Neutrophil (primary cell): ENCODE results near the gene ADGRL3.
"Not testable (repeated sequence)": the region's sequence is repeated elsewhere in the genome, so short reads cannot be mapped to it uniquely, and the experiment has no call there.

Experiments used
- H3K27ac ChIP-seq: fragments of 200-600 bp; sonication (generic); 2 replicates; pipeline ENCODE4 v1.5.1; 2016; ENCODE audit warnings: mild to moderate bottlenecking, moderate library complexity
- H3K27me3 ChIP-seq: fragments of 200-600 bp; sonication (generic); 2 replicates; pipeline ENCODE4 v1.6.0; 2016; ENCODE audit warnings: mild to moderate bottlenecking
- H3K36me3 ChIP-seq: fragments of 200-600 bp; sonication (generic); 2 replicates; pipeline ENCODE4 v1.5.1; 2017
- H3K4me1 ChIP-seq, 2 experiments: fragments of 200-600 bp in 1 of 2; sonication (generic) in 1 of 2; 1 replicate in 1 of 2; 2 replicates in 1 of 2; pipeline versions ENCODE4 v1.5.1 to v1.6.1; 2013 to 2016; ENCODE audit warnings: low read depth in 1 of 2, low read length in 1 of 2, mild to moderate bottlenecking in 1 of 2, moderate library complexity in 1 of 2; ENCODE audit not compliant: control insufficient read depth in 1 of 2, insufficient read depth in 1 of 2
- H3K4me3 ChIP-seq, 2 experiments: fragments of 200-600 bp in 1 of 2; sonication (generic) in 1 of 2; 1 replicate in 1 of 2; 2 replicates in 1 of 2; pipeline ENCODE4 v1.5.1; 2013 to 2016; ENCODE audit warnings: low read depth in 1 of 2, low read length in 1 of 2, mild to moderate bottlenecking in 1 of 2, moderate library complexity in 1 of 2
- H3K9me3 ChIP-seq: fragments of 200-600 bp; sonication (generic); 2 replicates; pipeline ENCODE4 v1.5.1; 2016
- CTCF ChIP-seq: fragments of 200-600 bp; sonication (generic); IDR thresholded peaks from 2 replicates; pipeline ENCODE4 v1.5.1; 2016; ENCODE audit warnings: antibody characterized with exemption

Gene ADGRL3

GRCh38 chr4:61760820-61761219, 560.7 kb downstream of the ADGRL3 start:
- no peaks in the 10 kb centered on the region for H3K27me3 ChIP-seq
- H3K4me1 ChIP-seq: no peaks in the 10 kb centered on the region
- H3K27ac ChIP-seq: no peak overlapping the region
- H3K4me3 ChIP-seq: no peak overlapping the region
- no peaks in the 10 kb centered on the region for H3K36me3 ChIP-seq
- H3K9me3 ChIP-seq: no peaks in the 10 kb centered on the region
- no peak for TF ChIP-seq CTCF

- no peak overlapping the region for H3K4me3 ChIP-seq
- no peak for TF ChIP-seq CTCF
- H3K4me1 ChIP-seq: no peaks in the 10 kb centered on the region
- H3K36me3 ChIP-seq: no peaks in the 10 kb centered on the region
- no peaks in the 10 kb centered on the region for H3K27me3 ChIP-seq
- no peaks in the 10 kb centered on the region for H3K9me3 ChIP-seq
- no peak overlapping the region for H3K27ac ChIP-seq
Measured at GRCh38 chr4:61762722-61763627, 562.8 kb downstream of the ADGRL3 start.

- Histone ChIP-seq H3K27me3 (no peaks in the 10 kb centered on the region), H3K9me3 (no peaks in the 10 kb centered on the region), H3K4me1 (no peaks in the 10 kb centered on the region), H3K4me3 (no peak overlapping the region), H3K36me3 (no peaks in the 10 kb centered on the region), H3K27ac (no peak overlapping the region)
- no peak for TF ChIP-seq CTCF
Measured at GRCh38 chr4:61763682-61764081, 563.6 kb downstream of the ADGRL3 start.

- not testable (repeated sequence) for H3K27ac ChIP-seq, H3K36me3 ChIP-seq, H3K4me3 ChIP-seq, H3K27me3 ChIP-seq, H3K4me1 ChIP-seq, H3K9me3 ChIP-seq
Measured at GRCh38 chr4:61764090-61764489, 564.0 kb downstream of the ADGRL3 start.

- not testable (repeated sequence) for H3K27me3 ChIP-seq, H3K27ac ChIP-seq, H3K4me1 ChIP-seq, H3K4me3 ChIP-seq, H3K9me3 ChIP-seq, H3K36me3 ChIP-seq
Measured at GRCh38 chr4:61769444-61770167, 569.5 kb downstream of the ADGRL3 start.

GRCh38 chr4:61770456-61770855, 570.3 kb downstream of the ADGRL3 start:
- no peak for TF ChIP-seq CTCF
- Histone ChIP-seq H3K4me1 (no peaks in the 10 kb centered on the region), H3K36me3 (no peaks in the 10 kb centered on the region)

More at GRCh38 chr4:61770456-61770855, 570.3 kb downstream of the ADGRL3 start:
- H3K4me3 ChIP-seq: no peak overlapping the region
- no peaks in the 10 kb centered on the region for H3K27me3 ChIP-seq
- no peaks in the 10 kb centered on the region for H3K9me3 ChIP-seq
- no peak overlapping the region for H3K27ac ChIP-seq
